Activated CD4-positive, alpha-beta T cell treated with anti-CD3 and anti-CD28 coated beads, Interleukin-2, amount 10 ng/mL, durations not matched to agents 7 days and 5 days (primary cell): ENCODE data around the gene TTC16. TPM values are rescaled to one million over a fixed set of nuclear protein-coding genes. Genes with fewer than 3 reads are reported as not detected.

ENCODE experiments used
- CTCF ChIA-PET: fragments of 350-600 bp; sonication (Branson Sonifier 250); formaldehyde crosslinking; loops from one replicate; lab custom pipeline; 2021; ENCODE audit warnings: antibody characterized with exemption; lab: Charles Lee
- POLR2A ChIA-PET: fragments of 350-600 bp; sonication (Branson Sonifier 250); formaldehyde crosslinking; loops from one replicate; lab custom pipeline; 2021; ENCODE audit warnings: antibody characterized with exemption; lab: Charles Lee
- DNase-seq: peaks from one replicate; pipeline ENCODE4 v3.0.0-alpha.2; 2020
- H3K27ac Mint-ChIP-seq: one replicate; pipeline ENCODE4 v1.8.0; 2021; ENCODE audit warnings: mild to moderate bottlenecking, moderate library complexity, mixed read lengths
- H3K27me3 Mint-ChIP-seq: one replicate; pipeline ENCODE4 v1.8.0; 2021; ENCODE audit warnings: mixed read lengths
- H3K36me3 Mint-ChIP-seq: one replicate; pipeline ENCODE4 v1.8.0; 2021; ENCODE audit warnings: low read depth, mixed read lengths
- H3K4me1 Mint-ChIP-seq: one replicate; pipeline ENCODE4 v1.8.0; 2021; ENCODE audit warnings: mixed read lengths
- H3K4me3 Mint-ChIP-seq: one replicate; pipeline ENCODE4 v1.8.0; 2021; ENCODE audit warnings: mild to moderate bottlenecking, moderate library complexity, mixed read lengths
- H3K9me3 Mint-ChIP-seq: one replicate; pipeline ENCODE4 v1.8.0; 2021; ENCODE audit warnings: mixed read lengths
- total RNA-seq, 2 experiments: library from RNA; stranded (reverse); gene quantifications; one replicate each; pipeline ENCODE4 v1.2.3, GENCODE V29; 2021

Gene TTC16
- total RNA-seq, 2 experiments from 2014 or later: 1.2 to 1.6 TPM

DNA sequence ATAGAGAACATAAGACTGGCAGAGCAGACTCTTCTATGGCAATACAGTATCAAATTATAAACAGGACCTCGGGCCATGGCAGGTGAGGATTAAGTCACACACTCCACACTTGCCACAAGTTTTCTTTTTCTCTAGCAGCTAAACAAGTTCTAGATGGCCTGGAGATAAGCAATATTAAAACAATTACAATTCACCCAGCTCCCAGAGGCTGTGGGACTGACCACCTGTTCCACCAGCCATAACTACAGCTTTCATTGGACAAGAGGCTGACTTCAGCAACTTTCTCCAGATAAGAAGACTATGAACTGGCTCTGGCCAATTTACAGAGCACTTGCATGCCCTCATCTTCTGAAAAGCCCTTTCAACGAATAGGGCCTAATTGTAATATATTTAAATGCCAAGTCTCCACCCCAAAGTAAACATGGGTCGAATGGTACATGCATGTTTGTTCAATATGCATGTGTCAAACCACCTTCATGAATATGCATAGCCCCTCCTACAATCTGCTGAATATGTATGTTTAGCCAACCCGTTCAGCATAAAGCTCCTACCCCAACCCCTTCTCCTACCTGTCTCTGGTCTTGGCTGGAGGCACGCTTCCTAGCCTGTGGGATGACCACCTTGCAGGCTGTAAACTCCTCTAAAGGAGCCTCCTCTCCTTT lies 15.2 kb upstream of the TTC16 start:
- Mint-ChIP-seq H3K27ac (no peak overlapping the region), H3K4me1 (peaks cover 16% of the 10 kb centered on the region), H3K9me3 (no peaks in the 10 kb centered on the region), H3K27me3 (no peaks in the 10 kb centered on the region), H3K36me3 (no peaks in the 10 kb centered on the region), H3K4me3 (no peak overlapping the region)
- DNase-seq: no peak
- ChIA-PET CTCF (no interaction called here), POLR2A (no interaction called here)

DNA sequence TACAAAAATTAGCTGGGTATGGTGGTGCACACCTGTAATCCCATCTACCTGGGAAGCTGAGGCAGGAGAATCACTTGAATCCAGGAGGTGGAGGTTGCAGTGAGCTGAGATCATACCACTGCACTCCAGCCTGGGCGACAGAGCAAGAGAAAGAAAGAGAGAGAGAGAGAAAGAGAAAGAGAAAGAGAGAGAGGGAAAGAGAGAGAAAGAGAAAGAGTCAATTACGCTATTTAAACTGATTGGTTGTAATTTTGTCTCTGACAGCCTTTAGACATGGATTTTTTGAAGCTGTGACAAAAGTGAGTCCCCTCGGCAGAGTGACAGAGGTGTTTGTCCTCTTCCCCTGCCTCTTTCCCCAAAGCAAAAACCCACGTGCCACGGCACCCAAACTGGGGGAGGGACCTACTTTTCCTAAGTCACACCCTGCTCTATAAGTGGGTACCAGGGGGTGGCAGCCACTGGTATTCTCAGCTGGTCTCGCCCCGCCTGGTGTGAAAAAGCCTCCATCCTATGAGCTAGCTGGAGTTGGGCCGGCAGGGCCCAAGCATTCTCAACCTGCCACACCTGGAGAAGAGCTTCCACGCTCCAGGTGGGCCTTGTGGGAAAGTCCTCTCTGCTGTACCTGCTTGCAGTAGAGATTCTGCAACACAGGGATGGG lies 12.5 kb upstream of the TTC16 start:
- H3K4me3 Mint-ChIP-seq: no peak overlapping the region
- H3K36me3 Mint-ChIP-seq: no peaks in the 10 kb centered on the region
- H3K4me1 Mint-ChIP-seq: peaks cover 22% of the 10 kb centered on the region
- no peak for DNase-seq
- no peaks in the 10 kb centered on the region for H3K9me3 Mint-ChIP-seq
- CTCF ChIA-PET: interaction anchor here (0.6 to 4.3 kb wide), 4 partner anchors 30 to 734 kb away, joined by 3 to 17 read pairs (median 5); partner anchors contain the start of gene TOR2A
- no peaks in the 10 kb centered on the region for H3K27me3 Mint-ChIP-seq
- H3K27ac Mint-ChIP-seq: no peak overlapping the region
- POLR2A ChIA-PET: no interaction called here

- no peak for DNase-seq
- Mint-ChIP-seq H3K27me3 (no peaks in the 10 kb centered on the region), H3K4me3 (no peak overlapping the region), H3K36me3 (no peaks in the 10 kb centered on the region), H3K9me3 (peaks cover 3% of the 10 kb centered on the region), H3K4me1 (peaks cover 16% of the 10 kb centered on the region), H3K27ac (peak overlapping the region; percentile 25)
- ChIA-PET CTCF (interaction anchor here (1.9 to 4.3 kb wide), 3 partner anchors 9 to 164 kb away, joined by 6 to 17 read pairs (median 7); partner anchors contain the start of genes PTRH1 and TOR2A), POLR2A (no interaction called here)
Observed at GRCh38 chr9:127705577-127706379, 10.1 kb upstream of the TTC16 start.

DNA sequence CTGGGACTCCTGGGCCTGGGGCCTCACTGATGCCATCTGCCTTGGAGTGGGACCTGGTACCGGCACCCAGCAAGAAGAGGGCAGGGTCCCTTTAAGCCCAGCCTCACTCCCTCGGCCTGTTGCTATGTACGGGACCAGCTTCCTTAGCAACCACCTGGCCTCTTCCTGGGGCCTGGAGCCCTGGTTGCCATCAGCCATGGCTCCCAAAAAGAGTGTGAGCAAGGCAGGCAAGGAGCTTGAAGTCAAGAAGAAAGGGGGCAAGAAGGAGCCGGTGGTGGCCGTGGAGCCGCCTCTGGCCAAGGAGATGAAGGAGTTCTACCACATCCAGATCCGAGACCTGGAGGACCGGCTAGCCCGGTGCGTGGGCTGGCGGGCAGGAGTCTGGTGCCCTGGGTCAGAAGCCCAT lies 9.0 kb upstream of the TTC16 start, which contains the start of gene CFAP157:
Gene CFAP157, plus strand, starts transcription at position 153 of the 406 bp plus-strand sequence. Its CDS starts 44 bp downstream, at position 197.
- ChIA-PET POLR2A (no interaction called here), CTCF (interaction anchor here (4.3 kb wide), 1 partner anchor 28 kb away, joined by 17 read pairs; the partner anchor contains the start of gene TOR2A)
- Mint-ChIP-seq H3K4me3 (no peak within 1 kb of the TSS), H3K27me3 (no peaks in the 10 kb centered on the region), H3K4me1 (peaks cover 26% of the 10 kb centered on the region), H3K36me3 (no peaks in the 10 kb centered on the region), H3K9me3 (peaks cover 3% of the 10 kb centered on the region), H3K27ac (peak within 1 kb of the TSS; percentile 64)
- no peak for DNase-seq

DNA sequence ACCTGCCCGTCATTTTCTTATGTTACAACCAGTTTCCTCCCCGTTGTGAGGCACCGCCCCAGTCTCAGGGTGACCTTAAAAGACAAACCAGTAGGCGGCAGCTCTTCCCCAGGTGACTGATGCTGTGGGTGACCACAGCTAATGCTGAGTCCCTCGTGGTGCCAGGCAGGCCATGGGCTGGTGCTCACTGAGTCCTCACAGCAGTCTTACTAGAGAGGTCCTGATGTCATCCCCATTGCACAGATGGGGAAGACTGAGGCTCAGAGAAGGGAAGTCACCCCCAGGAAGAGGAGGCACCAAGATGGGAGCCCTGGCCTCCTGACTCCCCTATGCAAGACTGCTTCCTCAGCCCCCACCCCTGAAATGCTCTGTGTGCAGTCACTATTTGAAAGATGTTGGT lies 8.1 kb upstream of the TTC16 start:
- peaks cover 3% of the 10 kb centered on the region for H3K9me3 Mint-ChIP-seq

GRCh38 chr9:127708952-127709587 lies 6.8 kb upstream of the TTC16 start:
- Mint-ChIP-seq H3K4me1 (peaks cover 24% of the 10 kb centered on the region), H3K4me3 (no peak overlapping the region), H3K27me3 (no peaks in the 10 kb centered on the region), H3K27ac (no peak overlapping the region), H3K36me3 (no peaks in the 10 kb centered on the region), H3K9me3 (peaks cover 3% of the 10 kb centered on the region)
- ChIA-PET CTCF (interaction anchor here (1.2 to 1.5 kb wide), 3 partner anchors 21 to 26 kb away, joined by 3 to 4 read pairs (median 3); partner anchors contain the start of gene TOR2A), POLR2A (no interaction called here)
- DNase-seq: no peak

More for the DNA sequence above, 8.1 kb upstream of the TTC16 start:
- Mint-ChIP-seq H3K4me3 (no peak overlapping the region), H3K27me3 (no peaks in the 10 kb centered on the region), H3K27ac (no peak overlapping the region), H3K36me3 (no peaks in the 10 kb centered on the region), H3K4me1 (peaks cover 26% of the 10 kb centered on the region)
- CTCF ChIA-PET: interaction anchor here (1.0 to 4.3 kb wide), 2 partner anchors 21 to 27 kb away, joined by 4 to 17 read pairs; partner anchors contain the start of gene TOR2A
- POLR2A ChIA-PET: no interaction called here
- DNase-seq: peak; percentile 31

GRCh38 chr9:127710204-127710783 lies 5.6 kb upstream of the TTC16 start:
- CTCF ChIA-PET: interaction anchor here (1.2 to 1.5 kb wide), 2 partner anchors 20 to 23 kb away, joined by 3 read pairs; no protein-coding TSS in a partner anchor
- Mint-ChIP-seq H3K36me3 (no peaks in the 10 kb centered on the region), H3K9me3 (peaks cover 3% of the 10 kb centered on the region), H3K4me3 (no peak overlapping the region), H3K27me3 (no peaks in the 10 kb centered on the region), H3K4me1 (peaks cover 28% of the 10 kb centered on the region), H3K27ac (no peak overlapping the region)
- DNase-seq: no peak
- POLR2A ChIA-PET: no interaction called here

- Mint-ChIP-seq H3K27ac (no peak overlapping the region), H3K4me3 (no peak overlapping the region), H3K36me3 (peaks cover 2% of the 10 kb centered on the region), H3K4me1 (peaks cover 34% of the 10 kb centered on the region), H3K27me3 (no peaks in the 10 kb centered on the region), H3K9me3 (peaks cover 3% of the 10 kb centered on the region)
- DNase-seq: peak; percentile 29
- ChIA-PET CTCF (interaction anchor here (0.8 to 1.8 kb wide), 3 partner anchors 23 to 158 kb away, joined by 3 to 7 read pairs (median 4); partner anchors contain the start of gene TOR2A), POLR2A (no interaction called here)
Observed at GRCh38 chr9:127711226-127711701, 4.6 kb upstream of the TTC16 start.

DNA sequence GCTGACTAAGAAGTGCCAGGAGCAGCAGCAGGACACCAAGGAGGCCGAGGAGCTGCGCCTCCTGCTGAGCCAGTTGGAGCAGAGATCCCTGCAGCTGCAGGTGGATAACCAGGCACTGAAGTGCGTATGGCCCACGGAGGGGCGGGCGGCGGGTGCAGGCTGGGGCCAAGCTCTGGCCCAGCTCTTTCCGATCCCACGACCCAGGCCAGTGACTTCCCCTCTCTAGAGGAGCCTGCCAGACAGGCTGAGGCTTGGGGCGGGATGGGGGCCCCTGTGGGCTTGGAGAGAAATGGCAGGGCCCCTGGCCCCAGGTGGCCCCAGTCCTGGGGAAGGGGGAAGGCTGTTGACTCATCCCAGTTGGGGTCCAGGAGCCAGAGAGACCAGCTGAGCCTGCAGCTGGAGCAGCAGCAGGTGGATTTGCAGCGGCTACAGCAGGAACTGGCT lies 4.0 kb upstream of the TTC16 start:
- DNase-seq: no peak
- POLR2A ChIA-PET: no interaction called here
- Mint-ChIP-seq H3K36me3 (peaks cover 2% of the 10 kb centered on the region), H3K27ac (no peak overlapping the region), H3K4me3 (no peak overlapping the region), H3K4me1 (peaks cover 34% of the 10 kb centered on the region), H3K27me3 (no peaks in the 10 kb centered on the region), H3K9me3 (peaks cover 3% of the 10 kb centered on the region)
- CTCF ChIA-PET: interaction anchor here (0.9 to 1.8 kb wide), 4 partner anchors 15 to 158 kb away, joined by 3 to 7 read pairs (median 4); partner anchors contain the start of gene TOR2A

DNA sequence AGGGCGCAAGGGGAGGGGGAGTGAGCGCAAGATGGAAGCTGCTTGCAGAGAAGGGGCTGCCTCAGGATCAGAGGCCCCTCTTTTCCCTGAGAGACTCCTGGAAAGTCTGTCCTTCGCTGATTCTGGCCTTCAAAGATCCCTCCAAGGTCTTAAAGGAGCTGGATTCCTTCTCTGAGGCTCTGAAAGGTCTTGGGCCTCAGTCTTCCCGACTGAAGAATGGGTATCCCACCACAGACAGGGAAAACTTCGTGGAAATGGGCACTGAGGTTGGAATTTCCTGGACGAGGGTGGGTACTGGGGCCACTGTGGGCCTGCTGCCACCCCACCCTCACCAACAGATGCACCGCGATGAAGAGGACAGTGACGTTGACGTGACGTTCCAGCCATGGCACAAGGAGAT lies 3.5 kb upstream of the TTC16 start:
- ChIA-PET CTCF (interaction anchor here (0.5 to 1.8 kb wide), 7 partner anchors 14 to 446 kb away, joined by 3 to 7 read pairs (median 3); partner anchors contain the start of gene TOR2A), POLR2A (no interaction called here)
- Mint-ChIP-seq H3K27me3 (no peaks in the 10 kb centered on the region), H3K27ac (no peak overlapping the region), H3K4me1 (peaks cover 34% of the 10 kb centered on the region), H3K4me3 (no peak overlapping the region), H3K9me3 (peaks cover 3% of the 10 kb centered on the region), H3K36me3 (peaks cover 2% of the 10 kb centered on the region)
- no peak for DNase-seq

DNA sequence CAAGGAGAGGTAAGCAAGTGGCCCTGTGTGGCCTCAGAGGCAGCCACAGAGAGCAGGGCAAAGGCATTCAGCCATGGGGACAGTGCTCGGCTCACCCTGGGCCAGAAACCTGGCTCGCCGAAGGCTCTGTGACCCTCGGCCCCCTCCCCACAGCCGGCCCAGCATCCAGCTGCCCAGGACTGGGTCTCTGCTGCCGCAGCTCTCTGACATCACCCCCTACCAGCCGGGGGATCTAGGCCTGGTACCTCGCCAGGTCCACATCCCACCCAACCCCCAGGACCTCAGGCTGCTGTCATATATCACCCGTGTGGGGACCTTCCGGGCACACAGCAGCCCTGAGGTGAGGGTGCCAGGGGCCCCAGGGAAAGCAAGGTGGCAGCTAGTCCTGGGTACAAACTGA lies 3.0 kb upstream of the TTC16 start:
- Mint-ChIP-seq H3K27me3 (no peaks in the 10 kb centered on the region), H3K4me3 (no peak overlapping the region), H3K9me3 (peaks cover 3% of the 10 kb centered on the region), H3K4me1 (peaks cover 29% of the 10 kb centered on the region), H3K27ac (no peak overlapping the region), H3K36me3 (peaks cover 2% of the 10 kb centered on the region)
- ChIA-PET CTCF (interaction anchor here (0.5 to 1.6 kb wide), 5 partner anchors 14 to 445 kb away, joined by 3 to 4 read pairs (median 3); no protein-coding TSS in a partner anchor), POLR2A (no interaction called here)
- DNase-seq: no peak
